IMR-90 (cell line): Measurements from ENCODE around the gene ASF1A. TPM values are rescaled to one million over a fixed set of nuclear protein-coding genes. Genes with fewer than 3 reads are reported as not detected.

Experiments
- ATAC-seq: fragments of 200-7000 bp; cut with Tn5 transposase; 2 replicates; pipeline ENCODE4 v1.9.1; 2020; ENCODE audit warnings: low read depth, mild to moderate bottlenecking, moderate library complexity
- BruUV-seq: library from RNA; stranded (reverse); fragments of 400-500 nt; replicated peaks from 2 replicates; lab custom pipeline; 2021; lab: Mats Ljungman, UMichigan
- CTCF ChIA-PET: fragments of 300-600 bp; formaldehyde crosslinking; extraction: SDS; loops from one replicate; lab custom pipeline; 2021; ENCODE audit warnings: antibody characterized with exemption; lab: Yijun Ruan, JAX
- POLR2A ChIA-PET: fragments of 300-600 bp; sonication (Branson Sonifier 250); formaldehyde crosslinking; loops from one replicate; lab custom pipeline; 2022; ENCODE audit warnings: antibody characterized with exemption; ENCODE audit not compliant: unreplicated experiment; lab: Charles Lee
- DNase-seq: peaks from one replicate; pipeline ENCODE4 v3.0.0; 2013
- H2AFZ ChIP-seq: replicated peaks from 2 replicates; pipeline ENCODE3; 2013; ENCODE audit warnings: low read length, mild to moderate bottlenecking; ENCODE audit not compliant: poor library complexity
- H2AK5ac ChIP-seq: 2 replicates; pipeline ENCODE4 v1.6.1; 2013; ENCODE audit warnings: low read depth, low read length, inconsistent platforms
- H2AK9ac ChIP-seq: replicated peaks from 2 replicates; pipeline ENCODE3; 2013; ENCODE audit warnings: mild to moderate bottlenecking, low read depth, low read length, moderate library complexity; ENCODE audit not compliant: poor library complexity
- H2BK120ac ChIP-seq: 2 replicates; pipeline ENCODE4 v1.6.1; 2013; ENCODE audit warnings: low read depth, low read length, inconsistent platforms
- H2BK15ac ChIP-seq: 3 replicates; pipeline ENCODE4 v1.6.1; 2013; ENCODE audit warnings: low read depth, low read length, inconsistent platforms
- H2BK20ac ChIP-seq: 2 replicates; pipeline ENCODE4 v1.6.1; 2013; ENCODE audit warnings: low read depth, mild to moderate bottlenecking, inconsistent platforms, low read length, moderate library complexity
- H2BK5ac ChIP-seq: 2 replicates; pipeline ENCODE4 v1.6.1; 2013; ENCODE audit warnings: mild to moderate bottlenecking, low read depth, low read length, inconsistent platforms; ENCODE audit not compliant: poor library complexity, severe bottlenecking
- H3K14ac ChIP-seq: replicated peaks from 2 replicates; pipeline ENCODE4 v1.6.1; 2013; ENCODE audit warnings: low read depth, low read length, inconsistent platforms
- H3K18ac ChIP-seq: 2 replicates; pipeline ENCODE4 v1.6.1; 2013; ENCODE audit warnings: low read depth, low read length, control low read depth
- H3K23ac ChIP-seq: 2 replicates; pipeline ENCODE4 v1.6.1; 2013; ENCODE audit warnings: low read depth, low read length, inconsistent platforms
- H3K27ac ChIP-seq: 2 replicates; pipeline ENCODE4 v1.5.1; 2013; ENCODE audit warnings: mild to moderate bottlenecking, control low read depth, low read length; ENCODE audit not compliant: insufficient read depth
- H3K27me3 ChIP-seq: 2 replicates; pipeline ENCODE4 v1.6.1; 2013; ENCODE audit warnings: low read length; ENCODE audit not compliant: control insufficient read depth, insufficient read depth
- H3K36me3 ChIP-seq: 2 replicates; pipeline ENCODE4 v1.6.1; 2013; ENCODE audit warnings: low read length, mixed read lengths; ENCODE audit not compliant: control insufficient read depth, insufficient read depth
- H3K4ac ChIP-seq: 2 replicates; pipeline ENCODE4 v1.6.1; 2013; ENCODE audit warnings: low read depth, low read length, inconsistent platforms
- H3K4me1 ChIP-seq: 2 replicates; pipeline ENCODE4 v1.6.1; 2013; ENCODE audit warnings: low read length, mixed read lengths; ENCODE audit not compliant: control insufficient read depth, insufficient read depth
- H3K4me2 ChIP-seq: 2 replicates; pipeline ENCODE4 v1.6.1; 2013; ENCODE audit warnings: low read depth, mild to moderate bottlenecking, control low read depth, low read length, moderate library complexity
- H3K4me3 ChIP-seq: 2 replicates; pipeline ENCODE4 v1.5.1; 2013; ENCODE audit warnings: low read depth, mild to moderate bottlenecking, control low read depth, low read length, moderate library complexity; ENCODE audit not compliant: insufficient read depth
- H3K56ac ChIP-seq: 2 replicates; pipeline ENCODE4 v1.6.1; 2013; ENCODE audit warnings: low read length, inconsistent platforms; ENCODE audit not compliant: insufficient read depth; ENCODE audit errors: extremely low read depth
- H3K79me1 ChIP-seq, 2 experiments: 2 replicates each; pipeline ENCODE4 v1.6.1; 2013; ENCODE audit warnings: low read length in 2 of 2, inconsistent platforms in 1 of 2, low read depth in 1 of 2
- H3K9ac ChIP-seq: 2 replicates; pipeline ENCODE4 v1.6.1; 2013; ENCODE audit warnings: low read depth, low read length, control low read depth
- H3K9me1 ChIP-seq: 2 replicates; pipeline ENCODE4 v1.6.1; 2013; ENCODE audit warnings: low read length, inconsistent platforms; ENCODE audit not compliant: insufficient read depth
- H3K9me3 ChIP-seq: 2 replicates; pipeline ENCODE4 v1.6.1; 2013; ENCODE audit warnings: low read length; ENCODE audit not compliant: control insufficient read depth, insufficient read depth
- H4K20me1 ChIP-seq: 2 replicates; pipeline ENCODE4 v1.6.1; 2013; ENCODE audit warnings: low read length, inconsistent platforms; ENCODE audit not compliant: insufficient read depth
- H4K5ac ChIP-seq: 2 replicates; pipeline ENCODE4 v1.6.1; 2013; ENCODE audit warnings: mild to moderate bottlenecking, low read depth, low read length, control low read depth
- H4K8ac ChIP-seq, 2 experiments: 2 replicates each; pipeline ENCODE4 v1.6.1; 2013; ENCODE audit warnings: low read depth in 2 of 2, low read length in 2 of 2, control low read depth in 1 of 2, inconsistent platforms in 1 of 2
- H4K91ac ChIP-seq: 2 replicates; pipeline ENCODE4 v1.6.1; 2013; ENCODE audit warnings: low read depth, low read length, inconsistent platforms; ENCODE audit not compliant: insufficient read depth
- CEBPB ChIP-seq: IDR thresholded peaks from 2 replicates; pipeline ENCODE4 v1.6.1; 2012; ENCODE audit warnings: low read depth, low read length, improper control_type of control experiment
- RAD21 ChIP-seq: IDR thresholded peaks from 2 replicates; pipeline ENCODE4 v1.6.1; 2012; ENCODE audit warnings: low read length, improper control_type of control experiment
- WGBS, 2 experiments: methylation state at CpG; one replicate each; pipeline versions ENCODE4 v1.1.5 to v1.1.7; 2013; ENCODE audit warnings: missing lambda C conversion rate in 2 of 2; ENCODE audit not compliant: insufficient read length in 1 of 2; ENCODE audit errors: extremely low coverage in 2 of 2; 5-methylcytosine and 5-hydroxymethylcytosine counted together
- dilution Hi-C: fragments of 300-500 bp; cut with HindIII; formaldehyde crosslinking; loops from one replicate; pipeline ENCODE4 v1.14.3; 2018; ENCODE audit warnings: low sequenced_read_pairs; ENCODE audit not compliant: unreplicated experiment
- in situ Hi-C: fragments of 300-500 bp; cut with MboI; formaldehyde crosslinking; loops from 3 replicates; pipeline ENCODE4 v1.14.3; 2019; ENCODE audit warnings: low sequenced_read_pairs, inconsistent platforms, mixed read lengths
- intact Hi-C: fragments of 100-400 bp; cut with micrococcal nuclease; formaldehyde crosslinking; loops from 2 replicates; pipeline ENCODE4 v1.10.0; 2022
- polyA plus RNA-seq, 3 experiments: library from polyadenylated mRNA; depleted of rRNA; stranded (reverse); fragments of >200 nt; gene quantifications; 2 replicates each; pipeline ENCODE4 v1.2.3, GENCODE V29; 2012; ENCODE audit warnings: low replicate concordance in 1 of 3
- total RNA-seq: library from RNA; depleted of rRNA; stranded (reverse); fragments of >200 nt; gene quantifications from 2 replicates; pipeline ENCODE4 v1.2.3, GENCODE V29; 2012

ASF1A gene
- total and polyA plus RNA-seq, 2 of the 4 experiments (the other 2 are of a cell fraction) = 10.1 to 11.1 TPM

- no peak overlapping the region for H3K9ac ChIP-seq
- in situ Hi-C loops = no loop called here
- no peak overlapping the region for H3K27ac ChIP-seq
- H3K4me1 ChIP-seq = no peaks in the 10 kb centered on the region
- no peak overlapping the region for H2AK9ac ChIP-seq
- no peaks in the 10 kb centered on the region for H4K20me1 ChIP-seq
- H3K23ac ChIP-seq = no peak overlapping the region
- no peak overlapping the region for H3K4me3 ChIP-seq
- no peak overlapping the region for H3K14ac ChIP-seq
- H2AK5ac ChIP-seq = no peak overlapping the region
- ChIA-PET CTCF (no interaction called here), POLR2A (no interaction called here)
- no peak overlapping the region for H3K4ac ChIP-seq
- H2BK15ac ChIP-seq = no peak overlapping the region
- no peak overlapping the region for H4K5ac ChIP-seq
- H3K56ac ChIP-seq = no peak overlapping the region
- intact Hi-C loops = no loop called here
- H2AFZ ChIP-seq = no peak overlapping the region
- H4K91ac ChIP-seq = no peak overlapping the region
- WGBS, 2 experiments = no CpG with 5 or more reads among the region's 1 CpG
- no peaks in the 10 kb centered on the region for H3K36me3 ChIP-seq
- no peak overlapping the region for H4K8ac ChIP-seq
- H3K9me3 ChIP-seq = no peaks in the 10 kb centered on the region
- no peak overlapping the region for H3K18ac ChIP-seq
- dilution Hi-C loops = no loop called here
- H3K9me1 ChIP-seq = peaks cover 8% of the 10 kb centered on the region; the same call in 1 of the 2 replicates
- no peak overlapping the region for H2BK120ac ChIP-seq
- H3K4me2 ChIP-seq = no peak overlapping the region
- ATAC-seq (no peak), DNase-seq (no peak)
- peak; percentile 33; the same call in 1 of the 2 replicates for TF ChIP-seq CEBPB
- no peak for TF ChIP-seq RAD21
- no peak overlapping the region for H2BK20ac ChIP-seq
- no peaks in the 10 kb centered on the region for H3K27me3 ChIP-seq
- peaks cover 5 to 10% of the 10 kb centered on the region in 2 experiments; a peak in 2 of 4 replicates for H3K79me1 ChIP-seq
- no TSS peak for BruUV-seq
- H2BK5ac ChIP-seq = no peak overlapping the region
These were observed 33.6 kb upstream of the ASF1A start for GRCh38 chr6:118860363-118860762.
